Endothelial cell of umbilical vein (primary cell): Measurements from ENCODE around the gene MCHR1.

Source experiments
- CTCF ChIP-seq, 2 donors: IDR thresholded peaks; 1 replicate in 1 of 2; 2 replicates in 1 of 2; pipeline ENCODE4 v1.5.1; 2011; ENCODE audit warnings: low read length in 2 of 2, mild to moderate bottlenecking in 2 of 2, moderate library complexity in 2 of 2, control low read depth in 1 of 2, inconsistent platforms in 1 of 2, low read depth in 1 of 2; ENCODE audit not compliant: insufficient read depth in 1 of 2; ENCODE audit errors: extremely low read depth in 1 of 2
- EZH2 ChIP-seq: IDR thresholded peaks from 2 replicates; pipeline ENCODE4 v1.6.1; 2012; ENCODE audit warnings: borderline replicate concordance, low read depth, mild to moderate bottlenecking, moderate library complexity, low read length, inconsistent platforms; ENCODE audit not compliant: severe bottlenecking
- FOS ChIP-seq: IDR thresholded peaks from 2 replicates; pipeline ENCODE4 v1.6.1; 2011; ENCODE audit warnings: mild to moderate bottlenecking, low read length, moderate library complexity, borderline replicate concordance; ENCODE audit not compliant: insufficient read depth
- GATA2 ChIP-seq: IDR thresholded peaks from 2 replicates; pipeline ENCODE4 v1.7.0; 2011; ENCODE audit warnings: low read depth, mild to moderate bottlenecking, moderate library complexity, mixed read lengths, low read length; ENCODE audit not compliant: insufficient read length, insufficient read depth
- JUN ChIP-seq: IDR thresholded peaks from 2 replicates; pipeline ENCODE4 v1.6.1; 2011; ENCODE audit warnings: borderline replicate concordance, low read depth; ENCODE audit not compliant: insufficient read length, insufficient read depth
- MYC ChIP-seq: IDR thresholded peaks from one replicate; pipeline ENCODE4 v1.6.1; 2011; ENCODE audit warnings: mild to moderate bottlenecking, low read depth, low read length
- POLR2A ChIP-seq: IDR thresholded peaks from 2 replicates; pipeline ENCODE4 v1.6.1; 2012; ENCODE audit warnings: low read depth, mild to moderate bottlenecking, control low read depth, low read length
- POLR2AphosphoS5 ChIP-seq: IDR thresholded peaks from 2 replicates; pipeline ENCODE4 v1.6.1; 2012; ENCODE audit warnings: low read depth, mild to moderate bottlenecking, control low read depth, low read length, moderate library complexity; ENCODE audit not compliant: insufficient read depth
- TF ChIP-seq, protein P1 (sequence below): IDR thresholded peaks from 2 replicates; pipeline ENCODE4 v1.6.1; 2011; ENCODE audit not compliant: insufficient read depth, insufficient read length

GRCh38 chr22:40701274-40701673, 22.0 kb downstream of the MCHR1 start:
- no peak for TF ChIP-seq EZH2
- TF ChIP-seq CTCF (IDR thresholded peaks at IDR 0.05; ENCODE audit: extremely low read depth in 1 of 2, insufficient read depth in 1 of 2, low read depth in 1 of 2, low read length in 2 of 2): no peak
- no peak for TF ChIP-seq JUN
- TF ChIP-seq FOS: no peak
- TF ChIP-seq POLR2A: no peak
- no peak for TF ChIP-seq POLR2AphosphoS5
- TF ChIP-seq GATA2: no peak
- no peak for TF ChIP-seq MYC
- TF ChIP-seq, protein P1, sequence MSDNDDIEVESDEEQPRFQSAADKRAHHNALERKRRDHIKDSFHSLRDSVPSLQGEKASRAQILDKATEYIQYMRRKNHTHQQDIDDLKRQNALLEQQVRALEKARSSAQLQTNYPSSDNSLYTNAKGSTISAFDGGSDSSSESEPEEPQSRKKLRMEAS: no peak
